HG03460 (cell line): ENCODE measurements around the gene SLFN14.
"Not testable (repeated sequence)": the region's sequence is repeated elsewhere in the genome, so short reads cannot be mapped to it uniquely, and the experiment has no call there.

Experiments
- ATAC-seq: cut with Tn5 transposase; IDR thresholded peaks from one replicate; pipeline ENCODE4 v1.9.1; 2021; ENCODE audit not compliant: unreplicated experiment

Gene SLFN14

DNA sequence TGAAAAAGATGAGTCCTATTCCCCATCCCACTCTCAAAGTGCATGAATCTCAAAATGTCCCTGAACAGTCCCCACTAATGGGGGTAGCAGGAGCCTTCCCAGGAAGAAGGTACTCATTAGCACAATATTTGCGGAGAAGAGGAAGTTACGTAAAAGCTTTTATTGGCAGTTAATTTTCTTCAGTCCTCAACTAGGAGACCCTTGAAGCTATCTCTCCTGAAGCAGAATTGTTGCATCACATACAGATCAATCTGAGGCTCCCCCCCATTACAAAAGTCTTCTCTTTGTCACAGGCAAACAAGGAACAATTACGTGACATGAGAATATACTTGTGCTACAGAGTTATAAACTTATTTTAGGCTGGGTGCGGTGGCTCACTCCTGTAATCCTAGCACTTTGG, 37.3 kb downstream of the SLFN14 start:
- no peak for ATAC-seq

DNA sequence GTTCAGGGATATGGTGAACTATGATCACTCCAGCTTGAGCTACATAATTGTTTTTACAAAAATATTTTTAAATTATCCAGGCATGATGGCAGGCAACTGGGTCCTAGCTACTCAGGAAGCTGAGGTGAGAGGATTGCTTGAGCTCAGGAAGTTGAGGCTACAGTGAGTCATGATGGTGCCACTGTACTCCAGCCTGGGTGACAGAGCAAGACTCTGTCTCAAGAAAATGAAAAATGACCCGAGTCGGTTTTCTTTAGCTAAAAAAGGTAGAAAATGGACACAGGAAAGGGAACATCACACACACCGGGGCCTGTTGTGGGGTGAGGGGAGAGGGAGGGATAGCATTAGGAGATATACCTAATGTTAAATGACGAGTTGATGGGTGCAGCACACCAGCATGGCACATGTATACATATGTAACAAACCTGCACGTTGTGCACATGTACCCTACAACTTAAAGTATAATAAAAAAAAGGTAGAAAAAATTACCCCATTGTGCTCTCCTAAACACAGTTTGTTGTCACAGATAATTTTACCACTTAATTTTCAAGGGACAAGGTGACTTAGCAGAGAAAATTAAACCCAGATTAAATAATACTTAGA, 38.9 kb downstream of the SLFN14 start:
- ATAC-seq: not testable (repeated sequence)

DNA sequence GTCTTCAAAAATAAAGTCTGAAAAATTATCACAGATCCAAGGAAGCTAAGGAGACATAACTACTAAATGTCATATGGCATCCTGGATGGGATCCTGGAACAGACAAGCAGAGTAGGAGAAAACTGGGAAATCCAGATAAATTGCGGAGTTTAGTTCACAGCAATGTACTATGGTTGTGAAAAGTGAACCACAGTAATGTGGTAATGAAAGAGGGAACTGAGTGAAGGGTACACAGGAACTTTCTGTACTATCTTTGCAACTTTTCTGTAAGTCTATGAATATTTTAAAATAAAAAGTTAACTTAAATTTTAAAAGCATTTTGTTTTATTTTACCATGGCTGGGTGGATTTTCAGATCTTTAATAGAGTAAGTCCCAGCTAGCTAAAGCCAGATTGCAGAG, 39.5 kb downstream of the SLFN14 start:
- no peak for ATAC-seq

DNA sequence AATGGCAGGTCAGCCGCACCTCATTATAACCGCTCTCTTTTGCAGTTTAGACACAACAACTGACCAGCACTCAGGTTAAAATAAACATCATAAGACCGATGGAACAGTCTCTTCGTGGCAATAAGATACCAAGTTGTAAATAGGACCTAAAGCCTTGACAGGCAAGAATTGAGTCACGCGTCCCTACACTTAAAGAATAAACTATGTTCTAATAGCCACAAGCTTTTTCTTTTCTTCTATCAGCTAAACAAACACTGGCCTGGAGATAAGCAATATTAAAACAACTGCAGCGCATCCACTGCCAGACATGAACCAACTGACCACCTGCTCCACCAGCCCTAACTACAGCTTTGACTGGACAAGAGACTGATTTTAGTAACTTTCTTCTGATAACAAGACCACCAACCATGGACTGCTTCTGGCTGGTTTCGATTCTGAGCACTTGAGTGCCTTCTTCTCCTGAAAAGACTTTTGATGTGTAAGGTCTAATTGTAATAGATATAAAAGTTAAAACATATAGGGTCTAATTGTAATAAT, 40.6 kb downstream of the SLFN14 start:
- no peak for ATAC-seq

DNA sequence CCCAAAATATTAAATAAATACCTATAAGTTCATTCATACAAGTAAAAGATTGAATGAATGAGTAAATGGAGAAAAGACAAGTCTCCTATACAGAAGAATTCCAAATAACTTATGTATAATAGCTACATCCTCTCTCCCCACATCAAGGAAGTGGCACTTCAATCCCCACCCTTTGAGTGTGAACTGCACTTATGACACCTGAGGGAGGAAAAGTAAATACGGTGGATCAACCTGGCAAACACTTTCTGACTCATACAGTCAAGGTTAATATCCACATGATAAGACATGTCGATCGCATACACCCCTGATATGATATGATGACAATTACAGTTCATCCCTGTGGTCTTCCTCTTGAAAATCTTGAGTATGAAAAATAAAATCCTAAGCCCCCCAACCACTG, 41.2 kb downstream of the SLFN14 start:
- ATAC-seq: no peak

DNA sequence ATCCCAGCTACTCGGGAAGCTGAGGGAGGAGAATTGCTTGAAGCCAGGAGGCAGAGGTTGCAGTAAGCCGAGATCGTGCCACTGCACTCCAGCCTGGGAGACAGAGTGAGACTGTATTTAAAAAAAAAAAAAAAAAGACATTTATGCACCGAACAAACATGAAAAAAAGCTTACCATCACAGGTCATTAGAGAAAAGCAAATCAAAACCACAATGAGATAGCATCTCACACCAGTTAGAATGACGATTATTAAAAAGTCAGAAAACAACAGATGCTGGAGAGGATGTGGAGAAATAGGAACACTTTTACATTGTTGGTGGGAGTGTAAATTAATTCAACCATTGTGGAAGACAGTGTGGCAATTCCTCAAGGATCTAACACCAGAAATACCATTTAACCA, 42.2 kb downstream of the SLFN14 start:
- ATAC-seq: not testable (repeated sequence)

DNA sequence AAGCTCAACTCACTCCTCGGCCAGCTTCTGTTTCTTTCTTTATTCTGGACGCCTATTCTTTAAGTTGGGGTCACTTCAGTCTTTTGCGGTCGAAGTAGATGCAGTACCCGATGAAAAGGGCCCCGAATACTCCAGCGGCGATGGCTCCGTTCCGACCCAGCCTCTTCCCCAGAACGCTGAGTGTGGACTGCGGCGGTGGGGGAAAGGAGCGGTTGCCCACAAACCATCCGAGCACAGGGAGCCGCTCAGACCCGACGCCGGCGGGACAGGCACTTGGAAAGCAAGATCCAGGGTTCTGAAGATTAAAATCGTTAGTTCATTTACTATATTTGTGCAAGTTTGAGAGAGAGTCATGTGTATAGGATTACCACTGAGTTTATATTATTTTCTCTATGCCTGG, 45.6 kb downstream of the SLFN14 start:
- no peak for ATAC-seq

DNA sequence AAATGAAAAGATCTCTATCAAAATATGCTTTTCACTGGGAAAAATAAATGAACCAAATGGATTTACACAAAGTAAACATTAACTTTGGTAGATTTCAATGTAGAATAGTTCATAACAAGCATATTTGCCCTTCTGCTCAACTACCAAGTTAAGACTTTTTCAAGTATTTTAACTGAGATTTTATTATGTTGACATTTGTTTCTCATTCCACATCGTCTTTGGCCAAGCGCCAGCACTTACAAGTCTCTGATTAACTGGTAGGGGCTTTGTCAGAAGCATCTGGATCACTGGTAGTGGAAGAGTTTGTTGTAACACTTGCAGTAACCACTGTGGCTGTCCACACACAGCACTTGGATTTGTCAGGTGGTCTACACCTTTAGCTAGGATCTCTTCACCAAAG, 46.1 kb downstream of the SLFN14 start:
- ATAC-seq: no peak
